Trophoblast cell (in vitro differentiated cells and primary cell): ENCODE data around the gene NRF1.

Experiments
- DNase-seq, 2 donors: peaks; one replicate each; pipeline ENCODE4 v3.0.0-alpha.2; 2016
- H2AFZ ChIP-seq: 2 replicates; pipeline ENCODE4 v1.6.1; 2013; ENCODE audit warnings: low read length, moderate library complexity, mild to moderate bottlenecking; ENCODE audit not compliant: insufficient read depth, poor library complexity
- H2AK5ac ChIP-seq: 2 replicates; pipeline ENCODE4 v1.6.1; 2013; ENCODE audit warnings: mild to moderate bottlenecking, low read length
- H2BK120ac ChIP-seq: 2 replicates; pipeline ENCODE4 v1.6.1; 2013; ENCODE audit warnings: low read length, mild to moderate bottlenecking, moderate library complexity; ENCODE audit not compliant: insufficient read depth, poor library complexity
- H2BK12ac ChIP-seq: 2 replicates; pipeline ENCODE4 v1.6.1; 2013; ENCODE audit warnings: mild to moderate bottlenecking, low read length, moderate library complexity
- H2BK5ac ChIP-seq: 2 replicates; pipeline ENCODE4 v1.6.1; 2013; ENCODE audit warnings: low read length, low read depth, moderate library complexity, mild to moderate bottlenecking; ENCODE audit not compliant: poor library complexity
- H3K14ac ChIP-seq: 2 replicates; pipeline ENCODE4 v1.6.1; 2013; ENCODE audit warnings: mild to moderate bottlenecking, low read length
- H3K18ac ChIP-seq: 2 replicates; pipeline ENCODE4 v1.6.1; 2013; ENCODE audit warnings: mild to moderate bottlenecking, low read length
- H3K23ac ChIP-seq: 2 replicates; pipeline ENCODE4 v1.6.1; 2013; ENCODE audit warnings: low read length
- H3K27ac ChIP-seq: 2 replicates; pipeline ENCODE4 v1.5.1; 2013; ENCODE audit warnings: low read depth, mild to moderate bottlenecking, inconsistent platforms, low read length, moderate library complexity
- H3K27me3 ChIP-seq: 2 replicates; pipeline ENCODE4 v1.6.1; 2013; ENCODE audit warnings: inconsistent platforms, mild to moderate bottlenecking, low read length, moderate library complexity; ENCODE audit not compliant: insufficient read depth
- H3K36me3 ChIP-seq, 2 experiments: 1 replicate in 1 of 2; 2 replicates in 1 of 2; pipeline ENCODE4 v1.6.1; 2013; ENCODE audit warnings: low read length in 2 of 2, mild to moderate bottlenecking in 2 of 2, moderate library complexity in 1 of 2; ENCODE audit not compliant: insufficient read depth in 2 of 2, control insufficient read depth in 1 of 2
- H3K4ac ChIP-seq: 2 replicates; pipeline ENCODE4 v1.6.1; 2013; ENCODE audit warnings: low read depth, mild to moderate bottlenecking, low read length, moderate library complexity
- H3K4me1 ChIP-seq, 2 experiments: 1 replicate in 1 of 2; 2 replicates in 1 of 2; pipeline ENCODE4 v1.6.1; 2013; ENCODE audit warnings: low read length in 2 of 2, mild to moderate bottlenecking in 2 of 2, moderate library complexity in 1 of 2; ENCODE audit not compliant: insufficient read depth in 2 of 2, control insufficient read depth in 1 of 2
- H3K4me2 ChIP-seq: 2 replicates; pipeline ENCODE4 v1.6.1; 2013; ENCODE audit warnings: inconsistent platforms, mild to moderate bottlenecking, low read length, moderate library complexity
- H3K4me3 ChIP-seq: 2 replicates; pipeline ENCODE4 v1.5.1; 2013; ENCODE audit warnings: mild to moderate bottlenecking, low read depth, low read length, inconsistent platforms
- H3K79me1 ChIP-seq: one replicate; pipeline ENCODE4 v1.6.1; 2013; ENCODE audit warnings: low read length
- H3K79me2 ChIP-seq: 2 replicates; pipeline ENCODE4 v1.6.1; 2013; ENCODE audit warnings: low read length, mild to moderate bottlenecking; ENCODE audit not compliant: control insufficient read depth, insufficient read depth, poor library complexity
- H3K9ac ChIP-seq: 2 replicates; pipeline ENCODE4 v1.6.1; 2013; ENCODE audit warnings: mild to moderate bottlenecking, low read length
- H3K9me3 ChIP-seq: 2 replicates; pipeline ENCODE4 v1.6.1; 2013; ENCODE audit warnings: low read depth, mild to moderate bottlenecking, control low read depth, inconsistent platforms, low read length; ENCODE audit not compliant: insufficient read depth
- H4K12ac ChIP-seq: 2 replicates; pipeline ENCODE4 v1.6.1; 2013; ENCODE audit warnings: low read depth, mild to moderate bottlenecking, low read length, moderate library complexity
- H4K8ac ChIP-seq: 2 replicates; pipeline ENCODE4 v1.6.1; 2013; ENCODE audit warnings: low read depth, mild to moderate bottlenecking, low read length, moderate library complexity
- H4K91ac ChIP-seq: one replicate; pipeline ENCODE4 v1.6.1; 2013; ENCODE audit warnings: low read depth, mild to moderate bottlenecking, low read length, moderate library complexity
- WGBS: extraction: QIAGEN DNeasy Blood & Tissue Kit; methylation state at CpG from one replicate; pipeline ENCODE4 v1.1.7; 2013; ENCODE audit warnings: missing lambda C conversion rate; ENCODE audit not compliant: insufficient read length, insufficient coverage; ENCODE audit errors: extremely low coverage; 5-methylcytosine and 5-hydroxymethylcytosine counted together

Gene NRF1

DNA sequence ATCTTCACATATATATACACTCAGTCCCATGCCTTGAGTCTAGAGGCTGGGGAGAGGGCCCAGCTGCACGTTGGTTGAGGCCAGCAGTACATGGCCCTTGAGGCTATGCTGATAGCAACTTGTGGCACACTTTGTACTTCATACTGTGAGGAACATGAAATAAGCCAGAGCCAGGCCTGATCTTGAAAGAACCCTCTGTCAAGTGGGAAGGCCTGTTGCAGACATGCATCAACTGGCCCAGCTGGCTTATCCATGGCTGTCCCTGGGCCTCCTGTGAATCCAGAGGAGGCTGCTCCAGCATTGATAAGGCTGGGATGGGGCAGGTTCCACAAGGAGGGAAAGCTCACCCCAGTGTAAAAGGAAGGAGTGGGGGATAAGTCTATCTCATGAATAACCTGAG is 140.4 kb downstream of the NRF1 start:
- no peak overlapping the region for H2BK12ac ChIP-seq
- no peak overlapping the region for H3K27ac ChIP-seq
- H3K79me1 ChIP-seq: no peaks in the 10 kb centered on the region
- no peak overlapping the region for H4K8ac ChIP-seq
- H2AK5ac ChIP-seq: no peak overlapping the region
- H2AFZ ChIP-seq: no peak overlapping the region
- no CpG with 5 or more reads among the region's 1 CpG for WGBS
- H3K23ac ChIP-seq: no peak overlapping the region
- peaks cover 11 to 15% of the 10 kb centered on the region in 2 experiments for H3K4me1 ChIP-seq
- H4K91ac ChIP-seq: no peak overlapping the region
- H2BK120ac ChIP-seq: no peak overlapping the region
- H3K36me3 ChIP-seq: peaks cover 8 to 11% of the 10 kb centered on the region in 2 experiments
- H3K9me3 ChIP-seq: no peaks in the 10 kb centered on the region
- no peak overlapping the region for H3K4ac ChIP-seq
- H2BK5ac ChIP-seq: no peak overlapping the region
- no peak overlapping the region for H3K4me2 ChIP-seq
- no peak overlapping the region for H3K9ac ChIP-seq
- H3K4me3 ChIP-seq: no peak overlapping the region
- no peak overlapping the region for H3K14ac ChIP-seq
- no peak overlapping the region for H4K12ac ChIP-seq
- H3K18ac ChIP-seq: no peak overlapping the region
- H3K79me2 ChIP-seq: no peaks in the 10 kb centered on the region
- no peak for DNase-seq
- no peaks in the 10 kb centered on the region for H3K27me3 ChIP-seq

DNA sequence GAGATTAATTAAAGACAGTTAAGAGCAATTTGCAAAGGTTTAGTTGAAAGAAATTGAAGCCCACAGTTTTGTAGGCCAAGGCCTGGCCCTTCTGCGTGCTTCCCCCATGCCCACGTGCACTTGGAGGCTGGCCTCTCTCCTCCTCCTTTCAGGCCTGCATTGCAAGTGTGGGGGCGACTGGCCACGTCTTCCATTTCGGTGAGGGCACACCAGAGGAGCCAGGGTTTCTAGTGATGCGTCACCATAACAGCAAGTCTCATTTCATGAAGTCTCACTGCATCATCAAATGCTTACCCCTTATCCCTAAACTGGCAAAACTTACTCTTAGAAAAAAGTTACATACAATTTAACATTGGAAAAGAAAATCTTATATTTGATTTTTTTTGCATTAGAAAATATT is 141.2 kb downstream of the NRF1 start:
- Histone ChIP-seq H3K9me3 (no peaks in the 10 kb centered on the region), H4K91ac (no peak overlapping the region), H2AFZ (no peak overlapping the region)

DNA sequence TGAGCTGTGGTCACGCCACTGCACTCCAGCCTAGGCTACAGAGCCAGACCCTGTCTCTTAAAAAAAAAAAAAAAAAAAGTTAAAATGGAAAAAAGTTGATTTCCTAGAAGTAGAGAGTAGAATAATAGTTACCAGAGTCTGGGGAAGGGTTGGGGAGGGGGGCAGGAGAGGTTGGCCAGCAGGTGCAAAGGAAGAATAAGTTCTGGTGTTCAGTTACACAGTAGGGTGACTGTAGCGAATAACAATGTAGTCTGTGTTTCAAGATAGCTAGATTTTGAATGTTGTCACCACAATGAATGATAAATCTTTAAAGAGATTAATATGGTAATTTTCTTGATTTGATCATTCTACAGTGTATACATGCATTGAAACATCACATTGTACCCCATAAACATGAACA is 142.9 kb downstream of the NRF1 start:
- H3K4me1 ChIP-seq: peaks cover 8 to 11% of the 10 kb centered on the region in 2 experiments
- H2BK12ac ChIP-seq: no peak overlapping the region
- H3K27ac ChIP-seq: no peak overlapping the region
- H2AFZ ChIP-seq: no peak overlapping the region
- no peaks in the 10 kb centered on the region for H3K9me3 ChIP-seq
- H3K4me2 ChIP-seq: no peak overlapping the region
- no peak overlapping the region for H3K4me3 ChIP-seq
- no peak overlapping the region for H3K14ac ChIP-seq
- no peak overlapping the region for H4K91ac ChIP-seq
- H3K79me1 ChIP-seq: no peaks in the 10 kb centered on the region
- H3K23ac ChIP-seq: no peak overlapping the region
- no peak overlapping the region for H4K8ac ChIP-seq
- no peaks in the 10 kb centered on the region for H3K79me2 ChIP-seq
- H2BK5ac ChIP-seq: no peak overlapping the region
- H3K4ac ChIP-seq: no peak overlapping the region
- H3K9ac ChIP-seq: no peak overlapping the region
- WGBS: no CpG with 5 or more reads among the region's 2 CpGs
- H2AK5ac ChIP-seq: no peak overlapping the region
- DNase-seq: no peak
- H2BK120ac ChIP-seq: no peak overlapping the region
- no peaks in the 10 kb centered on the region for H3K27me3 ChIP-seq
- H3K36me3 ChIP-seq: peaks cover 8 to 9% of the 10 kb centered on the region in 2 experiments
- no peak overlapping the region for H4K12ac ChIP-seq
- H3K18ac ChIP-seq: no peak overlapping the region

More for the DNA sequence above, 141.2 kb downstream of the NRF1 start:
- no peak overlapping the region for H2BK12ac ChIP-seq
- no peaks in the 10 kb centered on the region for H3K79me2 ChIP-seq
- H2BK5ac ChIP-seq: no peak overlapping the region
- H3K4me3 ChIP-seq: no peak overlapping the region
- no peak for DNase-seq
- H4K12ac ChIP-seq: no peak overlapping the region
- no peak overlapping the region for H2AK5ac ChIP-seq
- H3K14ac ChIP-seq: no peak overlapping the region
- no peaks in the 10 kb centered on the region for H3K79me1 ChIP-seq
- no peak overlapping the region for H3K18ac ChIP-seq
- WGBS: no CpG with 5 or more reads among the region's 6 CpGs
- peaks cover 8 to 11% of the 10 kb centered on the region in 2 experiments for H3K4me1 ChIP-seq
- no peak overlapping the region for H3K4ac ChIP-seq
- H2BK120ac ChIP-seq: no peak overlapping the region
- no peak overlapping the region for H3K4me2 ChIP-seq
- no peaks in the 10 kb centered on the region for H3K27me3 ChIP-seq
- no peak overlapping the region for H4K8ac ChIP-seq
- H3K23ac ChIP-seq: no peak overlapping the region
- peaks cover 8 to 11% of the 10 kb centered on the region in 2 experiments for H3K36me3 ChIP-seq
- no peak overlapping the region for H3K27ac ChIP-seq
- no peak overlapping the region for H3K9ac ChIP-seq

DNA sequence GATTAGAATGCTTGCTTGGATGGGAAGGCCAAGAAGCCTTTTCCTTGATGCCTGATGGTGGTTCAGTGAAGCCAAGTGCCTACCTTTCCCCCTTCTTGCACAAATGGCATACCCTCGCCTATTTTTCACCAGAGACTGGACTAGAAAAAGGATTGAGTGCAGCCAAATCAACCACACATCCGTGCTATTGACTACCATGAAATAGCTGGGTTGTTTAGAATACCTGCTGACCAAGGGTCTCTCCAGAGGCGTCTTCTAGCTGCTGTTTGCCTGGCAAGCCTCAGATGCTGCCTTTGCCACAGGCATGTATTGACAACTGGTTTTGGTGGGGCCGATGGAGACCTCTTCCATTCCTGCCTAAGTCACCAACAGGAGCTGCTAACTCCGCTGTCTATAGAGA is 146.5 kb downstream of the NRF1 start:
- H3K4me1 ChIP-seq: no peaks in the 10 kb centered on the region
- no peak overlapping the region for H2AFZ ChIP-seq
- DNase-seq: no peak
- H2BK5ac ChIP-seq: no peak overlapping the region
- no peak overlapping the region for H4K8ac ChIP-seq
- no peak overlapping the region for H2BK12ac ChIP-seq
- no peaks in the 10 kb centered on the region for H3K79me1 ChIP-seq
- peaks cover 5 to 8% of the 10 kb centered on the region in 2 experiments for H3K36me3 ChIP-seq
- H4K12ac ChIP-seq: no peak overlapping the region
- no peak overlapping the region for H2BK120ac ChIP-seq
- H3K14ac ChIP-seq: no peak overlapping the region
- WGBS: no CpG with 5 or more reads among the region's 5 CpGs
- H3K18ac ChIP-seq: no peak overlapping the region
- H3K27me3 ChIP-seq: no peaks in the 10 kb centered on the region
- no peaks in the 10 kb centered on the region for H3K9me3 ChIP-seq
- no peak overlapping the region for H3K4me3 ChIP-seq
- no peak overlapping the region for H3K23ac ChIP-seq
- no peak overlapping the region for H4K91ac ChIP-seq
- H2AK5ac ChIP-seq: no peak overlapping the region
- H3K4ac ChIP-seq: no peak overlapping the region
- H3K27ac ChIP-seq: no peak overlapping the region
- no peaks in the 10 kb centered on the region for H3K79me2 ChIP-seq
- H3K4me2 ChIP-seq: no peak overlapping the region
- no peak overlapping the region for H3K9ac ChIP-seq
